HepG2 (cell line): ENCODE data around the gene RECQL5. TPM values are rescaled to one million over a fixed set of nuclear protein-coding genes. Genes with fewer than 3 reads are reported as not detected.

Experiments used
- ASH2L ChIP-seq: fragments of 300-600, 200-600 bp; sonication (generic); IDR thresholded peaks from 2 replicates; pipeline ENCODE4 v1.7.0; 2017; ENCODE audit warnings: low read depth, mild to moderate bottlenecking, moderate library complexity, mixed read lengths, low read length; ENCODE audit not compliant: insufficient read length
- CCDC6 ChIP-seq: sonication (generic); formaldehyde crosslinking; IDR thresholded peaks from 2 replicates; pipeline ENCODE4 v1.8.1; 2022; ENCODE audit warnings: mild to moderate bottlenecking, missing genetic modification reagents, moderate library complexity
- DNMT1 ChIP-seq: sonication (generic); formaldehyde crosslinking; IDR thresholded peaks from 2 replicates; pipeline ENCODE4 v1.5.1; 2020; ENCODE audit warnings: mild to moderate bottlenecking, missing genetic modification reagents
- KMT2B ChIP-seq: IDR thresholded peaks from 2 replicates; pipeline ENCODE4 v1.6.1; 2016; ENCODE audit warnings: missing genetic modification reagents, missing compliant biosample characterization
- MTA3 ChIP-seq: sonication (generic); formaldehyde crosslinking; IDR thresholded peaks from 2 replicates; pipeline ENCODE4 v1.4.0; 2020; ENCODE audit warnings: missing genetic modification reagents
- MYPOP ChIP-seq: sonication (generic); formaldehyde crosslinking; IDR thresholded peaks from 2 replicates; pipeline ENCODE4 v1.8.1; 2023; ENCODE audit warnings: mild to moderate bottlenecking, moderate library complexity, missing genetic modification reagents
- NR2F6 ChIP-seq, 2 experiments: IDR thresholded peaks; 2 replicates each; pipeline ENCODE4 v1.6.1; 2016; ENCODE audit warnings: antibody characterized with exemption in 1 of 2, mild to moderate bottlenecking in 1 of 2
- POLR2AphosphoS2 ChIP-seq: IDR thresholded peaks from 2 replicates; pipeline ENCODE4 v1.6.1; 2011; ENCODE audit warnings: low read depth, low read length, improper control_type of control experiment
- SP2 ChIP-seq: sonication (generic); formaldehyde crosslinking; IDR thresholded peaks from 2 replicates; pipeline ENCODE4 v1.5.1; 2020; ENCODE audit warnings: mild to moderate bottlenecking, missing genetic modification reagents
- TBX3 ChIP-seq: fragments of 450-650 bp; IDR thresholded peaks from 2 replicates; pipeline ENCODE4 v1.6.1; 2017; ENCODE audit warnings: antibody characterized with exemption, mild to moderate bottlenecking, inconsistent platforms, borderline replicate concordance
- THAP8 ChIP-seq: sonication (generic); formaldehyde crosslinking; IDR thresholded peaks from 2 replicates; pipeline ENCODE4 v1.5.1; 2020; ENCODE audit warnings: missing genetic modification reagents, mild to moderate bottlenecking, borderline replicate concordance
- ZMAT3 ChIP-seq: sonication (generic); formaldehyde crosslinking; conservative IDR thresholded peaks from 2 replicates; pipeline ENCODE4 v1.7.0; 2021; ENCODE audit warnings: missing genetic modification reagents
- ZNF232 ChIP-seq: sonication (generic); formaldehyde crosslinking; IDR thresholded peaks from 2 replicates; pipeline ENCODE4 v1.4.0; 2020; ENCODE audit warnings: missing genetic modification reagents, borderline replicate concordance
- ZNF260 ChIP-seq: sonication (generic); formaldehyde crosslinking; IDR thresholded peaks from 2 replicates; pipeline ENCODE4 v1.4.0; 2020; ENCODE audit warnings: missing genetic modification reagents, low read depth, mild to moderate bottlenecking, borderline replicate concordance
- ZNF543 ChIP-seq: sonication (generic); formaldehyde crosslinking; IDR thresholded peaks from 2 replicates; pipeline ENCODE4 v1.4.0; 2020; ENCODE audit warnings: mild to moderate bottlenecking, missing genetic modification reagents
- ZNF557 ChIP-seq: sonication (generic); formaldehyde crosslinking; IDR thresholded peaks from 2 replicates; pipeline ENCODE4 v1.4.0; 2020; ENCODE audit warnings: missing genetic modification reagents
- ZNF569 ChIP-seq: sonication (generic); formaldehyde crosslinking; IDR thresholded peaks from 2 replicates; pipeline ENCODE4 v1.5.0; 2020; ENCODE audit warnings: mild to moderate bottlenecking, missing genetic modification reagents, moderate library complexity, borderline replicate concordance
- ZNF800 ChIP-seq: sonication (generic); formaldehyde crosslinking; IDR thresholded peaks from 2 replicates; pipeline ENCODE4 v1.4.0; 2020; ENCODE audit warnings: missing genetic modification reagents
- ZSCAN25 ChIP-seq: sonication (generic); formaldehyde crosslinking; IDR thresholded peaks from 2 replicates; pipeline ENCODE4 v1.8.0; 2022; ENCODE audit warnings: mild to moderate bottlenecking, missing genetic modification reagents
- polyA plus RNA-seq, 8 experiments: library from polyadenylated mRNA; depleted of rRNA in 3 of 8; stranded (reverse) in 7 of 8; unstranded in 1 of 8; fragments of >200 nt; fragmentation: Illumina TruSeq in 4 of 8; extraction: Trizol in 4 of 8; gene quantifications; 2 replicates each; pipeline versions ENCODE4 v1.2.1 to v1.2.3, GENCODE V29; 2011 to 2016; ENCODE audit warnings: low read depth in 4 of 8, missing spikeins in 1 of 8, mixed read lengths in 1 of 8; ENCODE audit not compliant: insufficient read depth in 1 of 8
- total RNA-seq, 5 experiments: library from RNA; depleted of rRNA; stranded (reverse); fragments of >200 nt; fragmentation: Illumina TruSeq; extraction: Trizol; gene quantifications; 2 replicates each; pipeline ENCODE4 v1.2.3, GENCODE V29; 2016; ENCODE audit warnings: low read depth in 1 of 5
- TF ChIP-seq, protein P1 (sequence below): sonication (generic); formaldehyde crosslinking; IDR thresholded peaks from 2 replicates; pipeline ENCODE4 v1.4.0; 2020; ENCODE audit warnings: missing genetic modification reagents, mild to moderate bottlenecking, borderline replicate concordance
- TF ChIP-seq, protein P2 (sequence below): IDR thresholded peaks from 2 replicates; pipeline ENCODE4 v1.6.1; 2016

RECQL5 gene
- total and polyA plus RNA-seq, 2 of the 13 experiments (the other 11 are each of a cell fraction or from before 2014, with no cell fraction given), result 27.7 to 32.0 TPM

DNA sequence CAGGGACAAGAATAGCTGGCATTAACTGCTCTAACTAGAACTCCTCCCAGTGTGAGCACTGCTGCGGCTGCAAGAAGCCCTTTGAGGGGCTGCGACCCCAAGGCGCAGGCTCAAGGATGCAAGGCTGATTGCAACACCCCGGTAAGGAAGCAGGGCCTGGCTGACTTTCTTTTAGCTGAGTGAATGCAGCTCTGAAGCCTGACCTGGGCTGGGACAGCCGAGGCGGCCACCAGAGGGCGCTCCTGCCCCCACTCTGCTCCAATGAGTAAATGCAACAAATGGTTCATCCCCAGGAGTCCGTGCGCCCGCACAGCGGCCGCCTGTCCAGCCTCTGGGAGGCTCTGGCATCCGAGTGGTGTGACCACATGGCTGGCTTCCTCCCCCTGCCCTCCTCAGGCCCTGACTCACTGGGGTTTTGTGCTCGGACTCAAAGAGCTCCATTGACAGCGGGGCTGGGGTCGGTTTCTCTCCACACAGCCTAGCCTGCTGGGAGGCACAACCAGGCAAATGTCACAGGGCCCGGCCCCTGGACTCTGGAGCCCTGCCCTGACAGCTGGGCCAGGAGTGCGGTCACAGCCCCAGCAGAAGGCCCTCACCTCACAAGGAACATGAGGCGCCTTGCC is 34.0 kb downstream of the RECQL5 start, which contains the start of gene SMIM5 (continued):
- TF ChIP-seq ZNF557 (CRISPR knock-in tag) (no peak), MTA3 (CRISPR knock-in tag) (no peak), ZNF232 (CRISPR knock-in tag) (0 out of 2 replicates have a peak, but pooled peaks have one; percentile 12), ZSCAN25 (no peak), NR2F6 (IDR thresholded peaks at IDR 0.05) (no peak), NR2F6 (CRISPR knock-in tag; IDR thresholded peaks at IDR 0.05) (no peak), POLR2AphosphoS2 (no peak), THAP8 (CRISPR knock-in tag) (peak; percentile 77; the same call in 1 of the 2 replicates), ZNF800 (CRISPR knock-in tag) (peak; percentile 60; the same call in 1 of the 2 replicates), ZMAT3 (CRISPR knock-in tag) (no peak), ZNF260 (no peak), TBX3 (no peak), DNMT1 (CRISPR knock-in tag) (no peak; the same call in 1 of the 2 replicates), SP2 (CRISPR knock-in tag) (peak; percentile 17; the same call in 1 of the 2 replicates), ZNF569 (CRISPR knock-in tag) (no peak), KMT2B (CRISPR knock-in tag) (no peak), ZNF543 (CRISPR knock-in tag) (no peak), ASH2L (no peak), MYPOP (CRISPR knock-in tag) (0 out of 2 replicates have a peak, but pooled peaks have one; percentile 13), CCDC6 (no peak)
- TF ChIP-seq, protein P1, sequence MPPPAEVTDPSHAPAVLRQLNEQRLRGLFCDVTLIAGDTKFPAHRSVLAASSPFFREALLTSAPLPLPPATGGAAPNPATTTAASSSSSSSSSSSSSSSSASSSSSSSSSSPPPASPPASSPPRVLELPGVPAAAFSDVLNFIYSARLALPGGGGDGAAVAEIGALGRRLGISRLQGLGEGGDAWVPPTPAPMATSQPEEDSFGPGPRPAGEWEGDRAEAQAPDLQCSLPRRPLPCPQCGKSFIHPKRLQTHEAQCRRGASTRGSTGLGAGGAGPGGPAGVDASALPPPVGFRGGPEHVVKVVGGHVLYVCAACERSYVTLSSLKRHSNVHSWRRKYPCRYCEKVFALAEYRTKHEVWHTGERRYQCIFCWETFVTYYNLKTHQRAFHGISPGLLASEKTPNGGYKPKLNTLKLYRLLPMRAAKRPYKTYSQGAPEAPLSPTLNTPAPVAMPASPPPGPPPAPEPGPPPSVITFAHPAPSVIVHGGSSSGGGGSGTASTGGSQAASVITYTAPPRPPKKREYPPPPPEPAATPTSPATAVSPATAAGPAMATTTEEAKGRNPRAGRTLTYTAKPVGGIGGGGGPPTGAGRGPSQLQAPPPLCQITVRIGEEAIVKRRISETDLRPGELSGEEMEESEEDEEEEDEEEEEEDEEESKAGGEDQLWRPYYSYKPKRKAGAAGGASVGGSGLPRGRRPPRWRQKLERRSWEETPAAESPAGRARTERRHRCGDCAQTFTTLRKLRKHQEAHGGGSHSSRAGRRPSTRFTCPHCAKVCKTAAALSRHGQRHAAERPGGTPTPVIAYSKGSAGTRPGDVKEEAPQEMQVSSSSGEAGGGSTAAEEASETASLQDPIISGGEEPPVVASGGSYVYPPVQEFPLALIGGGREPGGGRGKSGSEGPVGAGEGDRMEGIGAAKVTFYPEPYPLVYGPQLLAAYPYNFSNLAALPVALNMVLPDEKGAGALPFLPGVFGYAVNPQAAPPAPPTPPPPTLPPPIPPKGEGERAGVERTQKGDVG (CRISPR knock-in tag), result no peak; the same call in 1 of the 2 replicates
- TF ChIP-seq, protein P2, sequence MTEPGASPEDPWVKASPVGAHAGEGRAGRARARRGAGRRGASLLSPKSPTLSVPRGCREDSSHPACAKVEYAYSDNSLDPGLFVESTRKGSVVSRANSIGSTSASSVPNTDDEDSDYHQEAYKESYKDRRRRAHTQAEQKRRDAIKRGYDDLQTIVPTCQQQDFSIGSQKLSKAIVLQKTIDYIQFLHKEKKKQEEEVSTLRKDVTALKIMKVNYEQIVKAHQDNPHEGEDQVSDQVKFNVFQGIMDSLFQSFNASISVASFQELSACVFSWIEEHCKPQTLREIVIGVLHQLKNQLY (CRISPR knock-in tag), result peak; percentile 37; the same call in 1 of the 2 replicates
